GM10248 (cell line): Measurements from ENCODE around the gene GPSM1.

Experiments used
- CTCF ChIA-PET: fragments of 300-600 bp; sonication (Branson Sonifier 250); formaldehyde crosslinking; extraction: SDS; loops from one replicate; lab custom pipeline; 2021; ENCODE audit warnings: antibody characterized with exemption; lab: Yijun Ruan, JAX
- POLR2A ChIA-PET: fragments of 350-650 bp; sonication (Branson Sonifier 250); formaldehyde crosslinking; extraction: SDS; loops from one replicate; lab custom pipeline; 2020; ENCODE audit warnings: antibody characterized with exemption; lab: Yijun Ruan, JAX
- DNase-seq: peaks from one replicate; pipeline ENCODE4 v3.0.0; 2012; ENCODE audit errors: extremely low spot score
- TF ChIP-seq, protein P1 (sequence below): IDR thresholded peaks from 2 replicates; pipeline ENCODE4 v1.5.1; 2012; ENCODE audit warnings: mild to moderate bottlenecking, low read depth; ENCODE audit errors: extremely low read depth, missing control alignments, control extremely low read depth

The GPSM1 gene

GRCh38 chr9:136297016-136297691 is 30.2 kb upstream of the GPSM1 start:
- DNase-seq: no peak
- ChIA-PET POLR2A (no interaction called here), CTCF (interaction anchor here (1.8 kb wide), 1 partner anchor 13 kb away, joined by 4 read pairs; no protein-coding TSS in a partner anchor)
- TF ChIP-seq, protein P1, sequence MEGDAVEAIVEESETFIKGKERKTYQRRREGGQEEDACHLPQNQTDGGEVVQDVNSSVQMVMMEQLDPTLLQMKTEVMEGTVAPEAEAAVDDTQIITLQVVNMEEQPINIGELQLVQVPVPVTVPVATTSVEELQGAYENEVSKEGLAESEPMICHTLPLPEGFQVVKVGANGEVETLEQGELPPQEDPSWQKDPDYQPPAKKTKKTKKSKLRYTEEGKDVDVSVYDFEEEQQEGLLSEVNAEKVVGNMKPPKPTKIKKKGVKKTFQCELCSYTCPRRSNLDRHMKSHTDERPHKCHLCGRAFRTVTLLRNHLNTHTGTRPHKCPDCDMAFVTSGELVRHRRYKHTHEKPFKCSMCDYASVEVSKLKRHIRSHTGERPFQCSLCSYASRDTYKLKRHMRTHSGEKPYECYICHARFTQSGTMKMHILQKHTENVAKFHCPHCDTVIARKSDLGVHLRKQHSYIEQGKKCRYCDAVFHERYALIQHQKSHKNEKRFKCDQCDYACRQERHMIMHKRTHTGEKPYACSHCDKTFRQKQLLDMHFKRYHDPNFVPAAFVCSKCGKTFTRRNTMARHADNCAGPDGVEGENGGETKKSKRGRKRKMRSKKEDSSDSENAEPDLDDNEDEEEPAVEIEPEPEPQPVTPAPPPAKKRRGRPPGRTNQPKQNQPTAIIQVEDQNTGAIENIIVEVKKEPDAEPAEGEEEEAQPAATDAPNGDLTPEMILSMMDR: no peak

GRCh38 chr9:136297766-136298735 is 29.3 kb upstream of the GPSM1 start:
- DNase-seq: no peak
- TF ChIP-seq, protein P1: no peak
- CTCF ChIA-PET: interaction anchor here (1.8 kb wide), 1 partner anchor 14 kb away, joined by 4 read pairs; no protein-coding TSS in a partner anchor
- POLR2A ChIA-PET: no interaction called here

DNA sequence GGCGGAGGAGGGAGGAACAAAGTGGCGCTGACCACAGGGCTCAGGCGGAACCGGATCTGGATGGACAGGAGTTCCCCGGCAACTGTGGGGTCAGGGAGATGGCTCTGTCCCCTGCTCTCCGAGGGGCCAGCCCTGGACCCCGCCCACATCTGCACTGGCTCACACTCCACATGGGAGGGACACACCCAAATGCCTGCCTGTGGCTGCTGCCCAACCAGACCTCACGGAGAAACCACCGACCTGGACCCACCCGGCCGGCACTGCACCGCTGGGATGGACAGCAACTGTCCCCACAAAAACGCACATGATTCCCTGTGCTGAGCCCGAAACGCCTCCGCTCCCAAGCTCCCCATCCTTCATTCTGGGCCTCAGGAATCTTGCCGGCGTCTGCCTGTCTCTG is 28.2 kb upstream of the GPSM1 start:
- CTCF ChIA-PET: interaction anchor here (0.6 kb wide), 1 partner anchor 123 kb away, joined by 3 read pairs; no protein-coding TSS in a partner anchor

DNA sequence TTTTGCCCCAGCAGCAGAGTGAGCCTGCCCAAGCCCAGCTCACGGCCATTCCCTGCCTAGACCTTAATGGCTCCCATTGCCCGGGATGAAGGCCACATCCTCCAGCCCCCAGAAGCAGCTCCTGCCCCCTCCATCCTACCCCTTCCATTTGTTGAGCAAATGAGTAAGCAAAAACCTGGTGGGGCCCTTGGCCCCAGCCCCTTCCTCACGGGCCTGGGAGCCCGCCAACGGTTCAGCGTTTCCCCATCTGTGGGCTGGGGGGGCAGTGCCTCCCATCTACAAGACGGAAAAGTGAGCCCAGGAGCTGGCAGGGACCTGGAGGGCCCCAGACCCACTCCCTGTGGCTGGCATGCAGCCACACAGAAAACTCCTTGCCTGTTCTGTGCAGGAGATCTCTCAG is 27.8 kb upstream of the GPSM1 start:
- ChIA-PET CTCF (interaction anchor here (0.6 to 0.7 kb wide), 2 partner anchors 16 to 123 kb away, joined by 3 read pairs; no protein-coding TSS in a partner anchor), POLR2A (no interaction called here)
- DNase-seq: no peak
- TF ChIP-seq, protein P1: no peak

More for the DNA sequence above, 28.2 kb upstream of the GPSM1 start:
- DNase-seq: no peak
- POLR2A ChIA-PET: no interaction called here
- TF ChIP-seq, protein P1: no peak

- TF ChIP-seq, protein P1: no peak
- DNase-seq: no peak
- ChIA-PET POLR2A (no interaction called here), CTCF (interaction anchor here (0.7 to 1.7 kb wide), 2 partner anchors 14 to 17 kb away, joined by 3 to 5 read pairs; no protein-coding TSS in a partner anchor)
Observed at GRCh38 chr9:136300016-136300545, 27.3 kb upstream of the GPSM1 start.

GRCh38 chr9:136300866-136301265 is 26.5 kb upstream of the GPSM1 start:
- DNase-seq: no peak
- ChIA-PET POLR2A (no interaction called here), CTCF (interaction anchor here (1.3 to 1.7 kb wide), 2 partner anchors 14 to 17 kb away, joined by 3 to 5 read pairs; no protein-coding TSS in a partner anchor)
- TF ChIP-seq, protein P1: no peak
